GM18907 (cell line): ENCODE measurements around the gene CMIP.

ENCODE experiments used
- ATAC-seq: cut with Tn5 transposase; IDR thresholded peaks from one replicate; pipeline ENCODE4 v1.9.1; 2021; ENCODE audit warnings: mild to moderate bottlenecking, moderate library complexity; ENCODE audit not compliant: unreplicated experiment

Gene CMIP

GRCh38 chr16:81491541-81492188, 47.1 kb downstream of the CMIP start:
- ATAC-seq, result no peak

GRCh38 chr16:81492311-81492761, 47.7 kb downstream of the CMIP start:
- no peak for ATAC-seq

- ATAC-seq, result no peak
Observed at GRCh38 chr16:81492965-81493754, 48.6 kb downstream of the CMIP start.

GRCh38 chr16:81493755-81494433, 49.3 kb downstream of the CMIP start:
- ATAC-seq, result no peak

GRCh38 chr16:81494434-81494806, 49.8 kb downstream of the CMIP start:
- no peak for ATAC-seq

GRCh38 chr16:81494888-81495287, 50.3 kb downstream of the CMIP start:
- ATAC-seq, result no peak

GRCh38 chr16:81495321-81496234, 51.0 kb downstream of the CMIP start:
- no peak for ATAC-seq

GRCh38 chr16:81496321-81496720, 51.7 kb downstream of the CMIP start:
- no peak for ATAC-seq

- ATAC-seq, result no peak
Observed at GRCh38 chr16:81496742-81497141, 52.1 kb downstream of the CMIP start.

- no peak for ATAC-seq
Observed at GRCh38 chr16:81497690-81498089, 53.1 kb downstream of the CMIP start.

GRCh38 chr16:81498351-81498750, 53.7 kb downstream of the CMIP start:
- no peak for ATAC-seq

GRCh38 chr16:81499576-81500380, 55.2 kb downstream of the CMIP start:
- ATAC-seq, result no peak

- no peak for ATAC-seq
Observed at GRCh38 chr16:81500833-81501521, 56.4 kb downstream of the CMIP start.

- ATAC-seq, result no peak
Observed at GRCh38 chr16:81502396-81503070, 57.9 kb downstream of the CMIP start.

GRCh38 chr16:81505011-81505661, 60.5 kb downstream of the CMIP start:
- peak; percentile 66 for ATAC-seq

GRCh38 chr16:81509404-81509803, 64.8 kb downstream of the CMIP start:
- ATAC-seq, result no peak

- ATAC-seq, result no peak
Observed at GRCh38 chr16:81510016-81510415, 65.4 kb downstream of the CMIP start.

GRCh38 chr16:81511371-81511770, 66.8 kb downstream of the CMIP start:
- no peak for ATAC-seq
